ENCODE results near the gene CFAP251. TPM values are rescaled to one million over a fixed set of nuclear protein-coding genes. Genes with fewer than 3 reads are reported as not detected.

Gene CFAP251
- total RNA-seq, 2 donors from 2014 or later = 0.55 to 4.5 TPM

GRCh38 chr12:122024132-122024785 is 105.9 kb downstream of the CFAP251 start:
- Histone ChIP-seq H3K4me3 (peak overlapping the region; percentile 57 to 58), H3K36me3 (no peaks in the 10 kb centered on the region), H3K4me1 (replicated peaks) (peaks cover 8% of the 10 kb centered on the region), H3K27me3 (replicated peaks; ENCODE audit: insufficient read depth) (no peaks in the 10 kb centered on the region), H3K27ac (peak overlapping the region; percentile 85 to 91), H3K9me3 (no peaks in the 10 kb centered on the region)
- no peak for TF ChIP-seq CTCF (IDR thresholded peaks at IDR 0.05)
- no peak for TF ChIP-seq POLR2AphosphoS5 (IDR thresholded peaks at IDR 0.05)
- no peak for TF ChIP-seq POLR2A (IDR thresholded peaks at IDR 0.05)
- DNase-seq (ENCODE audit: low spot score) = no peak
- intact Hi-C loops (cut with DNase I) = loop anchor here (5.0 kb wide), 1 partner anchor 62 kb away; no protein-coding TSS in a partner anchor
- 63% methylated on average over 16 of the region's 16 CpGs for WGBS

GRCh38 chr12:122026706-122027333 is 108.4 kb downstream of the CFAP251 start:
- H3K9me3 ChIP-seq = no peaks in the 10 kb centered on the region
- DNase-seq (ENCODE audit: low spot score) = no peak
- H3K27ac ChIP-seq = no peak overlapping the region
- no peaks in the 10 kb centered on the region for H3K27me3 ChIP-seq (replicated peaks; ENCODE audit: insufficient read depth)
- H3K36me3 ChIP-seq = no peaks in the 10 kb centered on the region
- intact Hi-C loops (cut with DNase I) = no loop called here
- no peaks in the 10 kb centered on the region for H3K4me1 ChIP-seq (replicated peaks)
- over 99% methylated on average over 7 of the region's 7 CpGs for WGBS
- no peak overlapping the region for H3K4me3 ChIP-seq
- TF ChIP-seq CTCF (IDR thresholded peaks at IDR 0.05) (no peak), POLR2A (IDR thresholded peaks at IDR 0.05) (no peak), POLR2AphosphoS5 (IDR thresholded peaks at IDR 0.05) (no peak)

- 47% methylated on average over 12 of the region's 12 CpGs for WGBS
- Histone ChIP-seq H3K4me3 (no peak overlapping the region), H3K36me3 (no peaks in the 10 kb centered on the region), H3K9me3 (no peaks in the 10 kb centered on the region), H3K4me1 (replicated peaks) (no peaks in the 10 kb centered on the region), H3K27me3 (replicated peaks; ENCODE audit: insufficient read depth) (no peaks in the 10 kb centered on the region), H3K27ac (no peak overlapping the region)
- intact Hi-C loops (cut with DNase I) = no loop called here
- no peak for TF ChIP-seq CTCF (IDR thresholded peaks at IDR 0.05)
- no peak for TF ChIP-seq POLR2A (IDR thresholded peaks at IDR 0.05)
- TF ChIP-seq POLR2AphosphoS5 (IDR thresholded peaks at IDR 0.05) = no peak
- no peak for DNase-seq (ENCODE audit: low spot score)
These were observed 109.9 kb downstream of the CFAP251 start for GRCh38 chr12:122028165-122028904.

GRCh38 chr12:122028905-122029560 is 110.6 kb downstream of the CFAP251 start:
- WGBS = 90% methylated on average over 19 of the region's 23 CpGs
- Histone ChIP-seq H3K27me3 (replicated peaks; ENCODE audit: insufficient read depth) (no peaks in the 10 kb centered on the region), H3K27ac (no peak overlapping the region), H3K36me3 (no peaks in the 10 kb centered on the region), H3K9me3 (no peaks in the 10 kb centered on the region), H3K4me3 (no peak overlapping the region), H3K4me1 (replicated peaks) (no peaks in the 10 kb centered on the region)
- intact Hi-C loops (cut with DNase I) = no loop called here
- DNase-seq (ENCODE audit: low spot score) = no peak
- TF ChIP-seq POLR2AphosphoS5 (IDR thresholded peaks at IDR 0.05) (no peak), POLR2A (IDR thresholded peaks at IDR 0.05) (no peak), CTCF (IDR thresholded peaks at IDR 0.05) (no peak)

Measured in prostate gland (tissue), 2 donors.